ENCODE results near the gene SATB1.
A peak's percentile ranks its signal among the peaks of the same experiment; 100 is the strongest.

SATB1 gene

DNA sequence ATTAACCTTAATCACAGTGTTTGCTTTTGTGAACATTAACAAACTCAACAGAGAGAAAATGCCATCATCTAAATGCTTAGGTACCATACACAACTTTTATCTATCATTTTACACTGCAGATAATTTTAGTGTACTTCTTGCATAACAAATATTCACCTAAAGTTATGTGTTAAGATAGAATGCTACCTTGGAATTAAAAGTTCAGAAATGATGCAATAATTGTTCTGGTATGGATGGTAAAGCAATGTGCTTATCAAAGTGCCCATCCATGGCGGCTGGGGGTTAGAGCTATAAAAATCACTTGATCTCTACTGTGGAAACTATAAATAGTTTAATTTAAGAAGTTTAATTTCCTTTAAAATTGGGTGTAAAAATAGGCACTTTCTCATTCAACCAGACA is 28.7 kb downstream of the SATB1 start:
- no peak for DNase-seq

DNA sequence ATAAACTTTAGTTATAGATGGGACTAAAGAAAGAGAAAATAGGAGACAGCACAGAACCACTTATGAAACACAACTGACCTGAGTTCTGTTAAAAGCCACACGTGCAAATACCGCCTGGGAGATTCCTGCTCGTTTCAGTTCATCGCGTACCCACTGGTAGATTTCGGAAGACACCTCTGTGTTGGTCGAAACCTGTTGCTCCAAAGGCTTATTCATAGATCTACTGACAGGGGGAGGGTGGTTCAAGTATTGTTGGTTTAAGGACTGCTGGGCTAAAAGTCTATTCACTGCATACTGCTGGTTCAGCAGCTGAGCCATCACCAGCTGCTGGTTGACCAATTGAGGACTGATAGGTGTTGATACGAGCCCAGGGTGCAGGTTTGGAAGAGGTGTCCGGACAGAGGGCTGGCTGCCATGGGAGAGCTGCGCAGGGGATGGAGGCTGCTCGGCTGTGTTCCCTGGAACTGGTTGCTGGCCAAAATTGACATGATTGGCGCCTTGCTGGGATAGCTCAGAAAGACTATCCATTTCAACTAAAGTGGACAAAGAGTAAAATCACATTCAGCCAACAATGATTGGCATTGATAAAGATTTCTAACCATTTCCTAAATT is 30.6 kb downstream of the SATB1 start:
- no peak for DNase-seq

DNA sequence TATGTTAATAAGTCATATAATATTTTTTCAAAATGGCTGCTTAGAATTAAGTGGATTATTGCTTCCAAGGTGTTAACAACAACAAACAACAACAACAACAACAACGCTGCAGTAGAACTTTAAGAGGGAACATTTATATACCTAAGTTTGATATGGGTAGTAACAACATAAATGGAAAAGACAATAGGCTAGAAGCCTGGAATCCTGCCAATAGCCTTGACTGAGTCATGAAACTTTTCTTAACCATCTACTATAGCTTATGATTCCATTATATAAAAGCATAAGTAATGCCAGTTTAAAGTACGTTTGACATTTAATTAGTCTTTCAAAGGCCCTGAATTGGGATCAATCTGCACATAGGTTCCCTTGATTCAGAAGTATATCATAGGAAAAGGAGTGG is 31.2 kb downstream of the SATB1 start:
- DNase-seq = no peak

DNA sequence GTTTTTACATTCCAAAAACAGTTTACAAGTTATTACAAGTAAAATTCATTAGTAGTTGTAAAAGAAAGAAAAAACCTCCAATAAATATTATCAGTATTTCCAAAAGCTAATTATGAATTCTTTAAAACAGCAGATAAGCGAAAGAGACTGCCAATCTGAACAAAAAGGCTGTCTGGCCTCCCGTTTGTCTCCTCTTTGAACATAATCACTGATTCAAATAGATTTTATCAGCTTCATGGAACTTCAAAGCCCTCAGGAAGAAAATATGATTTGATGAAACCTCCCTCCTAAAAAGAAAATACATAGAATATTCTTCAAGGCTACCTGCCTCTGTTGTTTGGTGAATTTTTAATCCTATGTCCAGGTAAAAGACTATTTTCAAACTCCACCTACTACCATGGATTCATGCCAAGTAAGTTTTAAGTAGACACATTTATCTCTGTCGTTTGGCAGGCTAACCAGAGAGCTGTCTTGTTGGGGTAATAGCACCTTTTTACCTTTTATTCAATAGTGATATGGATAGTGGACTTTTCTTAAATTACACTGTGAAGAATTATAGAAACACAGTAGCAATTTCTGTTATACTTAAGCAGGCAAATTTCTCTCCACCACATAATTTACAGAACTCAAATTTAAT is 35.0 kb downstream of the SATB1 start:
- no peak for DNase-seq

DNA sequence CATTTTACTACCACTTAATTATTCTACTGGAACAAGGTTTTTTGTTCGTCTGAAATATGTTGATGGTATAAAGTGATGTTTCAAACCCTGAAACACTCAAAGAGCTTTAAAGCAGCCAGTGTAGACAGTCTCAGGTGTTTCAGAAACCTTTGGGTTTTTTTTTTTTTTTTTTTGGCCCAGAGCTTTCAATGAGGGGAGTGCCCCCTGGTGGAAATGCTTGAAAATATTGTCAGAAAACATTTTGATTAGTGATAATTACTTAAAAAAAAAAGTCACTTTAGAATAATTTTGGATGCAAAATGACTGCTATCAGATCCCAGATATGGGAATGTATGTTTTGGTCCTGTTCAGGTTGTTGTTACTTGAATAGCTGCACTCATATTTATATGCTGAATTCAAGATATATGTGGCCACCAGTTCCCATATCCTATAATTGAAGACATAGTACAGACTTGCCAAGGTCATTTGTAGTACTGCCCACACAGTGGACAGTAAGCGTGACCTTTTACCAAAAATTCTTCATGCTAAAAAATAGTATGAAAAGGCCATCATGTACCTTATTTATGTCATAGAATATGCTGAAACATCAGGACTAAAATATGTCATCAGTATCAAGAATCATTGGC is 35.9 kb downstream of the SATB1 start:
- peak; percentile 38 for DNase-seq

DNA sequence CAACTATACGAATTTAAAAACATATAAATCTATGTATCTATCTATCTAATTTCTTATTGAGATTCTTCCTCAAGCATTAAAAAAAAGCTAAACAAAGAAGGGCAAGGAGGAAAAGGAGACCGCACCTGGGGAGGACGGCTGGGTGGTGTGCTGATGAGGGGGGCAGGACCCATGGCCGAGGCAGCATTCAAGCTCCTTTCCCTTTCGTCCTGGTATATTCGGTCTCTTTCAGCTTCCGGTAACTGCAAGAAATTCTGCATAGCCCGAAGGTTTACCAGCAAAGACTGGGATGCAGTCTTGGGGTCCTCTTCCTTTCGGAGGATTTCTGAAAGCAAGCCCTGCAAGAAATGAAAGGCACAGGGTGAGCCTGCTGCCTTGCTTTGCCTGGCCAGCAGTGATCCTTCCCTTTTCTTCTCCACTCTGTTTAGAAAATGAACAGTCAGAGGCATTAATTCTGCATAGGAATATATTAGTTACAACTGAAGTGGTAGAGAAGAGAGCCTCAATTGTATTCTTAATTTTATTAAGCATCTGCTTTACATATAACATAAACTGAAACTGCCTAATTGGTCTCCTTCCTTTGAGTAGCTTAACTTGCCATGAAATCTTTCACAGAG is 38.8 kb downstream of the SATB1 start:
- DNase-seq = no peak

DNA sequence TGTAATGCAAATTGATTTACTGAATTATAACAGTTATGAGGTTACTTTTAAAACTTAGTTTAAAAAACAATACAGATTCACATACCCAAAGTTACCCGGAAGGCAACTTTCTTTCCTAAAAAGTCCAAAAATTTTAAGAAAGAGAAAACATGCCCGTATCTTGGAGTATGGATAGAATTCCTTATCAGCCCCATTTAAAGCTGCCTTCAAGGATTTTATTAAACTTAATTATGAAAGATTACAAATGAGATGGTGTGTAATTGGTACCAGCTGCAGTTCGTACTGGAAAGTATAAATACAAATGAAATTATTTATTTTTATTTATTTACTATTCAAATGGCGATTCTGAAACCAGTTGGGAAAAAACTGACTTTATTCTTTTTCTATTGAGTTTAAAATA is 39.4 kb downstream of the SATB1 start:
- DNase-seq = no peak

DNA sequence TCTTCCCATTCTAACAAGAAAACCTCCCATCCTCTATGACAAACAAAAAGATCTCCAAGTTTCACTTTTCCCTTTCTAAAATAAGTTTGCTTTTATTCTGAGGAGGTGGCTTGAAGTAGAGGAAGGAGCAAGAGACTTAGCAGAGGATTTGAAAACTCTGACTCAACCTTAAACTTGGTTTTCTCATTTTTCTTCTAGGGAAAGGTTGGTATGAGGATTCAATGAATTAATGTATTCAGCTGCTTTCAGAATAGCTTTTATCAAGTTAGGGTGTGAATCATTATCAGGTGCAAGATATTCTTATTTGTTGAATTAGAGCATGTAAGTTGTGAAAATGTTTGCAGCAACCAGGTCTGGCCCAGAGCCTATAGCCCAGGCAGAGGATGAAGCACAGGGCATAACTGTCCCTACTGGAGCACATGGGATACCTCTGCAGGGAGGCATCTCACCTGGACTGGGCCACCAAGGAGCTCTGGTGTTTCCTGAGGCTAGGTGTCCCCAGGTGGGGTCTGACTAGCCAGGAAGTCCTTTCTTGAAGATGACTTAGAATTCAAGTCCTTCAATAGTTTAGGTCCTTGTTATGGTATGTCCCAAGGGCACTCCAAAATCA is 42.3 kb downstream of the SATB1 start:
- DNase-seq = no peak

DNA sequence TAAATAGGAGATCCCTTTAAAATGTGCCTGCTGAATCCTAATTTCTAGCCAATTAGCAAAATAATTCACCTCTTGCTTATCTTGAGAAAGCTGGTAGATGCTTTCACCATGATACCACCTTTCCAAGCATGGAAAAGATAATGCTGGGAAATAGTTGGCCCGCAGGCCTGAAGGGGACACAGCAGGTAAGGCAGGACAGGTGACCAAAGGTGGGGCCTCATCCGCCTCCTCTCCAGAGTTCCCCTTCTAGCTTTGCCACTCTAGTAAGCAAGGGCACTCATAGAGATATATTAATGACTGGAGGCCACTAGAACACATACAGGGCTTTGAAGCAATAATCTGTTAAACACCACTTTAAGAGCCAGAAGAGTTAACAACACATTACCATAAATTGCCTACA is 45.5 kb downstream of the SATB1 start:
- no peak for DNase-seq

DNA sequence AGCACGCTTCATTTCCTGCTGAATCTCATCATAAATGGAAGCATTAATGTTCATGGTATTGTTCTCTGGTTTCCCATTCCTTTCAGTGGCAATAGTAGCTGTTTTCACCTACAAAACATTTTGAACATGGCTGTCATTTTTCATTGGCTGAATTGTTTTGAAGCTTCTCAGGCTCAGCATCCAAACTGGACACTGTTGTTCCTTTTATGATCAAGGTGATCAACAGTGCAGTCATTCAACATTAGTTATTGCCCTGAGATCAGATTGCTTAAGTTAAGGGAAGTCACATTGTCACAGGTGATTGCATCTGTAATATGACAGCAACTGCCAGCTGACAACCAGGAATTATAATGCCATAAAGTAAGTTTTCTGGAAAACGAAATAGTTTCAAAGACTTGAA is 46.9 kb downstream of the SATB1 start:
- DNase-seq = no peak

DNA sequence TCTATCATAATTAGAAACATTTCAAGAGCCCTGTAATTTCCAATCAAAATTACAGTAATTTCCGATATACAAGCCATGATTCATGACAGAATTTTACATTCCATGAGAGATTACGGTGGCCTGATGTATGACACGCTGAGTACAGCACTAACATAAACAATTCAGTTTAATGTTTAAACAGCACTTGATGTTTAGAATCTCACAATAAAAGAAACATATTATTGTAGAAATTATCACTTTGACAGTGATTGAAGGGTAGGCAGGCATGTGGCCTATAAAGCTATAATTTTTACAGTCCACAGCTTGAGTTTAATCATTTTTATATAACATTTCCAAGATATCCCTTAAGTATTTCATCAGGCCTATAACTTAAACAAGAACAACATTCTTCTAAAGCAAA is 48.5 kb downstream of the SATB1 start:
- DNase-seq = no peak

DNA sequence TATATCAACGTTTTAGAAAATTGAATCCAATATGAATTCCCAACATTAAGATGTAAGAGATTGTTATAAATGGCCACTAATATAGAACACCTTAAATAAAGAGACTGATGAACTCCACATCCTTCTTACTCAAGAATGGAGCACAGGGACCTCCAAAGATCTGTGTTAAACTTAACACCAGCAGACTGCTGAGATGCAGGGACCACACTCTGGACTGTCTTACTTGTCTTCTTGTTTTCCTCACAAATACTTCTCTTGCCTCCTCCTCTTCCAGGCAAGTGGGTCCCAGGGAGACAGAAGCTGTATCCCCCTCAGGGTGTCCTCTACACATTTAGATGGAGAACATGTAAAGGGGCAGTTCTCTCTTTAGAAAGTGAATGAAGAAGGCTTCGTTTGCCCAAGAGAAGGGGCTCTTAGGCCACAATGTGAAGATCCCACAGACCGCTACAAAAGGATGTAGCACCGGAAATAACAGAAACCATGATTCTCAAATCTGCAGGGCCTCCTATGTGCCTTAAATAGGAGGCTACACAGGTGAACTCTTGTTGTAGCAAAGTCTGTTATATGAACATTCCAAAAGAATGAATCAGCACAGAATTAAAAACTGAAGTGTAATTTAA is 52.2 kb downstream of the SATB1 start:
- DNase-seq = no peak

DNA sequence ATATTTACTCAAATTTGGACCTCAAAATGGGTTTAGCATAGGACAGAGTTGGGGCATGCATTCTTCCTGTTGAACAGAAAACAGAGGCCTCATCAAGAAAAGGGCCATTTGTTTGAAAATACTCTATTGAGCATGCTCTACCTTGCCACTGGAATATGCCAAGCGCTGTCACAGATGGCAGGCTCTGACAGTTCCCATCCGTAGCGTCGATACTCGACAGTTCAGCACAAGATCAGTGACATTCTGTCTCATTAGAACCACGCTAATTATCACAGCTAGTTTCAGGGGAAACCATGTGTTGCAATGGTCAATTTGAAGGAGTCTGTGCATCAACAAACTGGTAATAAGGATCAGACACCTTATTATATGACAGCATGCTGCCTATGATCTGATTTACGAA is 54.5 kb downstream of the SATB1 start:
- no peak for DNase-seq

DNA sequence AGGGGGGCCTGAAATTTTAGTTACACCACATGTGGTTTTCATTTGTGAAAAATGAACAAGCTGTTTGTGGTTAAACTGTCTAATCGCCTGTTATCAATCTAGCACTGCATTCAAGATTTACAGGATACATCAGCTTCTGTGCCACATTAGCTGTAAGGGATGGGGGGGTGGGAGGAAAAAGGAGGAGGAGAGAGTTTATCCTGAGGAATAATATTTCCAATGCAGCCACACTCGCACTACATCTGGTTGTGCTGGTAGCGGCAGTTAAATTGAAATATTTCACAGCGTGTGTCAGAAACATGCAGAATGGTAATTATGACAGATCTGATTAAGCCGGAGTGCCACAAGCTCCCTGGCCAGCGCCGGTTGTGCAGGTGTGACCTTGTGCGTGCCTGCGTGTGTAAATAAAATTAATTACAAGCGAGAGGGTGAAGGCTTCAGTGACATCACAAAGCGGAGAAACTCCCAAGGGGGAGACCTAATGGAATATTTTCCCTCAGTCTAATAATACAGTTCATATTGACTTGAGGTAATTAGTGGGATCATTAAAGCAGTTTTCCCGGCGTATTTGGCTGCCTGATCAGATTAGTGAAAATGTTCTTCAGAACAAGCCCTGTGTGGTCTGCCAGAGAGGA is 55.5 kb downstream of the SATB1 start:
- DNase-seq = peak; percentile 65

DNA sequence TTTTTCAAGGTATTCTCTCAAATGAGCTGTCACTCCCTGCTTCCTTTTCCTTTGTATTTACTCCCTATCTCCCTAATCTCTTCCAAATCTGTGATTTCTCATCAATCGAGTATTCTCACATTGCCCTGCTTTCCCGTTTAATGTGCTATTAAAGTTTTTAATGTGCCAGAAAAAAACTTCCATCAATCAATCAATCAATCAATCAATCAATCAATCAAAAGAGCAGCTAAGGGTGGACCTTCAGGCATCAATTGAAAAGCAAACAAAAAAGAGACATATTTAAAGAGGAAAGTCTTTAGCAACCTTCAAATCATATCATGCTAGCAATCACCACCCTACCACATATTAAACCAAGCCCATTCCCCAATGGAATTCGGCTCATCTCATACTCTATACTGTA is 58.9 kb downstream of the SATB1 start:
- DNase-seq = no peak

DNA sequence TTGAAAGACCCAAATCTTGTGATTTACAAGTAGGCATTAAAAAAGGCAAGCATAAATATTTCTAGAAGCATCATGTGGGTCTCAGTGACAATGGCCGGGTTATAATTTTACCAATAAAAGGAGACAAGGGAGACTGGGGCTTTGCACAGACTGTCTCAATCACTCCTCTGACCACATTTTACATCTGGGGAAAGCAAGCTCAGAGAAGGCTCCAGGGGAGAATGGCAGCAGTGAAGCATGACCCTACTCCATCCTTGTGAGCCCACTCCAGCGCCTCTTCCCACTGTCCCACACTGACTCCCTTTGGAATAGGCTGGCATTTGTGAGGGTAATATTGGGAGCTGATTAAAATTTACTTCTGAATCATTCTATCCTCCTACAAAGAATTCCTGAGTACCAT is 61.8 kb downstream of the SATB1 start:
- DNase-seq = no peak

DNA sequence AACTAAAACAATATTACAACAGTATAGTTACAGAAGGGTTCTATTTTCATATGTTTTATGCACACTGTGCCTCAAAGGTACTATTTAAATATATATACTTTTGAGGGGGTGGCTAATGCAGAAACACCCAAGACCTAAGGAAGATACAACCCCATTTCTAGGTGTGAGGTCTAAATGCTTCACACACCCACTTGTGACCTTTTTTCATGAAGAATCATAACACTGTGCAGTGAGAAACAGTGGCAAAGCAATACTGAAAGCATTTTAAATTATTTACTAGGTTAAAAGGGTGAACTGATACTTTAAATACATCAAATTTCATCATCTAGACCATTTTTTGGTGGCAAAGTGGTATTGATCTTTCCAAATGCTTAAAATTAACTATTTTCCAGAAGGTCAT is 67.4 kb downstream of the SATB1 start:
- no peak for DNase-seq

DNA sequence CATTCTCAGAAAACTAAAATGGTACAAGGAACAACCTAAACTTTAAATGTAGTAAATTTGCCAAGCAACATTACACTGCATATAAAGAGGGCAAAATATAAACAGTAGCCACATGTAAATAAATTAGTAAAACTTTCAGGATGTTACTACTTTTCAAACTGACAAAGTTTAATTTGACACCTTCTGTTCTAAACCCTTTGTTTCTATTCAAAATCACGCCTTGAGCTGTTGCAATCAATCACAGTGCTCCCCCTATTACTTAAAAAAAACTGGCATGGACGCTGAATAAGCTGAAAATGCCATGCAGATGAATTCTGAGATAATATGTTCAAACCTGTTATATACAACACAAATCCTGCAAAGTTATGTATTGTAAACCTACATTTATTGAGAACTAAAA is 69.3 kb downstream of the SATB1 start:
- DNase-seq = no peak

DNA sequence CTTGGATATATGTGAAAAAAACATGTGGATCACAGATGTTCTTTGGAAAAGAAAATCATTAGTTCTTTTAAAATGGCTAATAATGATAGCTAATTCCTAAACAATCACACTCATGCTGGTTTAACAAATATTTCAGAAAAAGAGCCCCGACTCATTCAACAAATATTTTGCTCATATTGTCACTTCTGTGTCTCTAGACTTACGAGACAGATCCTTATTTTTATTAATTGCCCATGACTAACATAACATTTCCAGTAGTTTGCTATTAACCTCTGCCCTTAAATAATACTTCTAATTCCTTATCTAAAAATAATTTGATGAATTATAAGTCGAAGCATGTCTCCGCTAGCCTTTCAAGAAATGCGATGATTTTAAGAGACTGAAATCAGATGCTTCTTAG is 70.4 kb downstream of the SATB1 start:
- no peak for DNase-seq

DNA sequence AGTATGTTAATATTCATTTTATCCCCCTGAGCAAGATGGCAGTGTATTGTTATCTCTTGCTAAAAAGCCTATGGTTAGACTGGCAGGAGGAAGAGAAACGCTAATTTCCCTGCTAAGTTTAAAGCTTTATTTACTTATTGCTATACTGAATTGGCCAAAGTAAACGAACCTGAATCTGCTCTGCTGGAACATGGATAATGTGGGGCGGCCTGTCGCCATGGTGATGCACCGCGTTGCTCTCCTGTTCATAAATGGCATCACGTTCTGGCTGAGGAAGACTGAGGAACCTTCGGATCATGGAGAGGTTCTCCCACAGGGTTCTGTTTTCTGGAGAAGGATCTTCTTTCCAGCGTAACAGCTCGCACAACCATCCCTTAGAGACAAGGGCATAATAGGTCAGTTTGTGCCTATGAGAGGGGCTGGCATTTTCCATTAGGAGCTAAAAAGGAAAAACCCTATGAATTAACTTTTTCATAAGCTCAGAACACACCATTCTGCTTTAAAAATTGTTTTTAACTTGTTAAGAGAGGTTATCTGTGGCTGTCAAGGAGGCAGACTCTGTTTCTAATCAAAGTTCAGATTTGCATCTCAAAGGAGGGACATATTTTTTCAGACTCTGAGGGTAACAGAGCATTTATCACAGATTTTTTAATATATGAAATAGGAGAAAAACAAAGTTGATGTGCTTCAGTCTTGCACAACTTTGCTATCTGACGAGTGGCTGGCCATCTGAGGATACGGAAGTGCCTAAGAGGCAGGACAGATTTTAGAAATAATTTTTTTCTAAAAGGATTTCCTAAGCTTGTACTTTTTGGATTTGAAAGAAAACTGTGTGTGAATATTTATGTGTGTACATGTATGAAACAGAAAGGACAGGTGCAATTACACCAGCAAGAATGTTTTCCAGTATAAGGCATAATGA is 73.1 kb downstream of the SATB1 start:
- DNase-seq = peak; percentile 71

DNA sequence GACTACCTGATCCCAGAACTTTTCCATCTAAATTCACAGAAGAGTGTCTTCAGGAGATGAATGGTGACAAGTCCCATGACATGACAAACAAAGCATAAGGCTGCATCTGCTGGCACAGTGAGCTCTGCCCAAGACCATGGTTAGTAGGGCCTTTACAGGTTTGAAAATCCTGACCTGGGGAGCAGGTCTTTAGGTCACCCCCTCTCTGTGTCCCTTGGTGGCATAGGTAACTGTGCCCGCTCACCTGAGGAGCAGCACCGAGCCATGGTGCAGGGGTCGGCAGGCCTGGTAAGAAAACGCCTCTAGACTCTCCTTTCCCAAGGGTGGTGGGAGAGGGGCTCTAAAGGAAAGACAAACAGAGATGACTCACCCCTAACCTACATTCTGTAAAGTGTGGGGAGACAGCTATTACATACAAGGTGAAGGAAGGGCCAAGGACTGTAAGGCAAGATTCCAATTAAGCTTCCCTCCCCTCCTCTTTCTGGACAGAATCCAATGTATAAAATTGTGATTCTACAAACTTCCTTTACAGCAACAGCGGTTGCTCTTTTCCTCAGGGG is 74.0 kb downstream of the SATB1 start:
- DNase-seq = peak; percentile 2

Measured in COR-L47 (cell line).